ENCODE measurements around the gene SBF2. TPM values are rescaled to one million over a fixed set of nuclear protein-coding genes. Genes with fewer than 3 reads are reported as not detected.
A peak's percentile ranks its signal among the peaks of the same experiment; 100 is the strongest.

Gene SBF2
- total and polyA plus RNA-seq, 2 of the 13 experiments (the other 11 are each of a cell fraction or from before 2014, with no cell fraction given), result 24.0 to 45.8 TPM

- no peak for TF ChIP-seq STAT6 (CRISPR knock-in tag; IDR thresholded peaks at IDR 0.05; ENCODE audit: borderline replicate concordance)
- no peak for TF ChIP-seq ZNF468 (CRISPR knock-in tag; IDR thresholded peaks at IDR 0.05)
- no peak for TF ChIP-seq ZNF20 (CRISPR knock-in tag; IDR thresholded peaks at IDR 0.05)
- no peak for TF ChIP-seq PHF8 (CRISPR knock-in tag; IDR thresholded peaks at IDR 0.05)
- TF ChIP-seq, protein P1, sequence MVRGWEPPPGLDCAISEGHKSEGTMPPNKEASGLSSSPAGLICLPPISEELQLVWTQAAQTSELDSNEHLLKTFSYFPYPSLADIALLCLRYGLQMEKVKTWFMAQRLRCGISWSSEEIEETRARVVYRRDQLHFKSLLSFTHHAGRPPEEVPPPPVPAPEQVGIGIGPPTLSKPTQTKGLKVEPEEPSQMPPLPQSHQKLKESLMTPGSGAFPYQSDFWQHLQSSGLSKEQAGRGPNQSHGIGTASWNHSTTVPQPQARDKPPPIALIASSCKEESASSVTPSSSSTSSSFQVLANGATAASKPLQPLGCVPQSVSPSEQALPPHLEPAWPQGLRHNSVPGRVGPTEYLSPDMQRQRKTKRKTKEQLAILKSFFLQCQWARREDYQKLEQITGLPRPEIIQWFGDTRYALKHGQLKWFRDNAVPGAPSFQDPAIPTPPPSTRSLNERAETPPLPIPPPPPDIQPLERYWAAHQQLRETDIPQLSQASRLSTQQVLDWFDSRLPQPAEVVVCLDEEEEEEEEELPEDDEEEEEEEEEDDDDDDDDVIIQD (CRISPR knock-in tag; IDR thresholded peaks at IDR 0.05; ENCODE audit: low read depth), result peak; percentile 46; the same call in 1 of the 2 replicates
- no peak for TF ChIP-seq ZNF564 (CRISPR knock-in tag; IDR thresholded peaks at IDR 0.05)
- TF ChIP-seq ZFAT (CRISPR knock-in tag; conservative IDR thresholded peaks at IDR 0.05), result no peak
- TF ChIP-seq MIER3 (CRISPR knock-in tag; IDR thresholded peaks at IDR 0.05; ENCODE audit: borderline replicate concordance), result no peak
- TF ChIP-seq NR2F1 (CRISPR knock-in tag; IDR thresholded peaks at IDR 0.05), result no peak
- no peak for TF ChIP-seq MBNL3 (CRISPR knock-in tag; conservative IDR thresholded peaks at IDR 0.05)
- no peak for TF ChIP-seq KAT8 (CRISPR knock-in tag; IDR thresholded peaks at IDR 0.05)
- TF ChIP-seq TRIM22 (IDR thresholded peaks at IDR 0.05), result no peak
- TF ChIP-seq ZNF232 (CRISPR knock-in tag; IDR thresholded peaks at IDR 0.05; ENCODE audit: borderline replicate concordance), result no peak
- TF ChIP-seq KDM6A (CRISPR knock-in tag; IDR thresholded peaks at IDR 0.05; ENCODE audit: low read depth), result no peak
- TF ChIP-seq NR2F6 (IDR thresholded peaks at IDR 0.05), result peak; percentile 25; the same call in 1 of the 2 replicates
- TF ChIP-seq NR2F6 (CRISPR knock-in tag; IDR thresholded peaks at IDR 0.05), result no peak
- TF ChIP-seq TMF1 (CRISPR knock-in tag; IDR thresholded peaks at IDR 0.05; ENCODE audit: low read depth), result no peak
- TF ChIP-seq ZNF720 (CRISPR knock-in tag; IDR thresholded peaks at IDR 0.05), result no peak
- TF ChIP-seq SOX6 (IDR thresholded peaks at IDR 0.05), result no peak
- peak; percentile 32; the same call in 1 of the 2 replicates for TF ChIP-seq SOX6 (CRISPR knock-in tag; IDR thresholded peaks at IDR 0.05)
- peak; percentile 36; the same call in 1 of the 2 replicates for TF ChIP-seq SIX1 (CRISPR knock-in tag; IDR thresholded peaks at IDR 0.05; ENCODE audit: borderline replicate concordance)
- TF ChIP-seq PCBP1 (IDR thresholded peaks at IDR 0.05; ENCODE audit: borderline replicate concordance, low read depth, low read length), result no peak
- TF ChIP-seq ZSCAN29 (CRISPR knock-in tag; conservative IDR thresholded peaks at IDR 0.05), result no peak
- TF ChIP-seq ZC3H4 (CRISPR knock-in tag; IDR thresholded peaks at IDR 0.05; ENCODE audit: borderline replicate concordance), result no peak
- no peak for TF ChIP-seq LCORL (IDR thresholded peaks at IDR 0.05)
- no peak for TF ChIP-seq LCORL (CRISPR knock-in tag; IDR thresholded peaks at IDR 0.05)
Measured at GRCh38 chr11:9950462-9950861, 343.6 kb downstream of the SBF2 start (continued).
